Activated gamma-delta T cell treated with Interleukin-2 at 50 U/mL for 16 hours (primary cell): Measurements from ENCODE around the gene RPL35.
A peak's percentile ranks its signal among the peaks of the same experiment; 100 is the strongest.

Source experiments
- DNase-seq: peaks from one replicate; pipeline ENCODE4 v3.0.0-alpha.2; 2020

RPL35 gene

GRCh38 chr9:124875501-124875900 is 13.7 kb upstream of the RPL35 start:
- no peak for DNase-seq

- DNase-seq, result peak; percentile 44
These were observed 11.9 kb upstream of the RPL35 start for GRCh38 chr9:124873664-124874063.

GRCh38 chr9:124871156-124871561 is 9.4 kb upstream of the RPL35 start:
- DNase-seq, result no peak

- no peak for DNase-seq
These were observed 9.0 kb upstream of the RPL35 start for GRCh38 chr9:124870723-124871122.

- peak; percentile 80 for DNase-seq
These were observed 8.3 kb upstream of the RPL35 start for GRCh38 chr9:124869986-124870560.

- DNase-seq, result peak; percentile 38
These were observed 7.8 kb upstream of the RPL35 start for GRCh38 chr9:124869466-124869985.

- DNase-seq, result peak; percentile 85
These were observed 7.0 kb upstream of the RPL35 start for GRCh38 chr9:124868511-124869465.

GRCh38 chr9:124863371-124863871 is 1.7 kb upstream of the RPL35 start:
- no peak for DNase-seq

- no peak for DNase-seq
These were observed 995 bp downstream of the RPL35 start for GRCh38 chr9:124860582-124861341.

- no peak for DNase-seq
These were observed 1.8 kb downstream of the RPL35 start for GRCh38 chr9:124859803-124860581.

GRCh38 chr9:124858330-124859046 is 3.3 kb downstream of the RPL35 start:
- DNase-seq, result no peak

GRCh38 chr9:124857533-124858162 is 4.1 kb downstream of the RPL35 start:
- no peak for DNase-seq

GRCh38 chr9:124855944-124856765 is 5.6 kb downstream of the RPL35 start:
- DNase-seq, result no peak

- DNase-seq, result no peak
These were observed 6.2 kb downstream of the RPL35 start for GRCh38 chr9:124855566-124855943.

GRCh38 chr9:124854822-124855221 is 6.9 kb downstream of the RPL35 start:
- no peak for DNase-seq

GRCh38 chr9:124854161-124854560 is 7.6 kb downstream of the RPL35 start:
- no peak for DNase-seq

- DNase-seq, result no peak
These were observed 8.1 kb downstream of the RPL35 start for GRCh38 chr9:124853605-124854143.

- peak; percentile 70 for DNase-seq
These were observed 8.8 kb downstream of the RPL35 start, which contains the start of gene WDR38 for GRCh38 chr9:124852829-124853531. Gene WDR38 (plus strand): TSS chr9:124853460. CDS start chr9:124853532, 72 bp downstream.
